Stimulated activated CD4-positive, alpha-beta T cell treated with anti-CD3 and anti-CD28 coated beads, TNF-alpha, amount 100 ng/mL, for 24 hours (primary cell): Measurements from ENCODE around the gene SNRPN.
"Not testable (repeated sequence)": the region's sequence is repeated elsewhere in the genome, so short reads cannot be mapped to it uniquely, and the experiment has no call there.

ENCODE experiments used
- DNase-seq, 3 experiments: peaks; one replicate each; pipeline ENCODE4 v3.0.0-alpha.2; 2020; ENCODE audit warnings: low read depth in 3 of 3

SNRPN gene

GRCh38 chr15:24971052-24971451 is 16.3 kb downstream of the SNRPN start:
- DNase-seq, result no peak

- no peak for DNase-seq
Observed at GRCh38 chr15:24971772-24972171, 17.0 kb downstream of the SNRPN start.

- DNase-seq, result not testable (repeated sequence)
Observed at GRCh38 chr15:24972707-24973106, 17.9 kb downstream of the SNRPN start.

- no peak for DNase-seq
Observed at GRCh38 chr15:24976932-24977331, 22.1 kb downstream of the SNRPN start.

- DNase-seq, result no peak
Observed at GRCh38 chr15:24977686-24978085, 22.9 kb downstream of the SNRPN start.

GRCh38 chr15:24985224-24985623 is 30.4 kb downstream of the SNRPN start:
- no peak for DNase-seq

GRCh38 chr15:24986653-24987052 is 31.9 kb downstream of the SNRPN start:
- no peak for DNase-seq

GRCh38 chr15:25019434-25019833 is 64.6 kb downstream of the SNRPN start:
- no peak for DNase-seq

- no peak for DNase-seq
Observed at GRCh38 chr15:25022233-25022632, 67.4 kb downstream of the SNRPN start.
